Subcutaneous abdominal adipose tissue (tissue), 5 donors: ENCODE results near the gene FITM2.
"Not testable (repeated sequence)": the region's sequence is repeated elsewhere in the genome, so short reads cannot be mapped to it uniquely, and the experiment has no call there.

Experiments used
- H3K27ac ChIP-seq: one replicate; pipeline ENCODE4 v1.7.0; 2013; ENCODE audit warnings: low read depth, mild to moderate bottlenecking, inconsistent platforms, low read length, moderate library complexity
- H3K27me3 ChIP-seq, 5 donors: one replicate each; pipeline ENCODE4 v1.7.0; 2013; ENCODE audit warnings: low read length in 5 of 5, inconsistent platforms in 1 of 5; ENCODE audit not compliant: control insufficient read depth in 5 of 5, insufficient read depth in 4 of 5
- H3K36me3 ChIP-seq, 5 donors: one replicate each; pipeline ENCODE4 v1.7.0; 2013; ENCODE audit warnings: low read length in 5 of 5; ENCODE audit not compliant: control insufficient read depth in 5 of 5, insufficient read depth in 5 of 5
- H3K4me1 ChIP-seq, 5 donors: one replicate each; pipeline ENCODE4 v1.7.0; 2013; ENCODE audit warnings: low read length in 5 of 5, mild to moderate bottlenecking in 3 of 5, moderate library complexity in 1 of 5; ENCODE audit not compliant: control insufficient read depth in 5 of 5, insufficient read depth in 5 of 5
- H3K4me3 ChIP-seq, 5 donors: one replicate each; pipeline ENCODE4 v1.7.0; 2013; ENCODE audit warnings: low read length in 5 of 5, low read depth in 1 of 5
- H3K9ac ChIP-seq, 5 donors: one replicate each; pipeline ENCODE4 v1.7.0; 2013; ENCODE audit warnings: low read length in 5 of 5, mild to moderate bottlenecking in 4 of 5, moderate library complexity in 3 of 5
- H3K9me3 ChIP-seq, 5 donors: one replicate each; pipeline ENCODE4 v1.7.0; 2013; ENCODE audit warnings: low read length in 5 of 5; ENCODE audit not compliant: control insufficient read depth in 5 of 5
- donor health status: healthy.
- donor health status: healthy.
- donor health status: healthy.
- donor health status: healthy.
- donor health status: healthy.

Gene FITM2

DNA sequence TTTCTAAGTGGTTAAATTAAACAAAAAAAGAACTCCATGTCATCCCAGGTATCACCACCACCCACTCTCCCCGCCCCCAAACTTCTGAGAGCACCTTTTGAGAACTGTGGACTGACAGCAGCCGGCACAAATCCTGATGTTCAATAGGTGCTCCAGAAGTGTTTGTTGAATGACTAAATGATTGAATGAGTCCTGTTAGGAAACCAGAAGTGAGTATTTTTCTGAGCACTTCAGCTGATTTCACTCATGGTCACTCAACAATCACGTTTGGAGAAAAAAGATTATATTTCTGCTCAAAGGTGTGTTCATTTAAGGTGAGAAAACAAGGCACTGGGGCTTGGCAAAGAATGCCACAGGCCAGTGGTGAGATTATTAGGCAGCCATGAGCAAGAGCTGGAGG lies 38.3 kb upstream of the FITM2 start:
- Histone ChIP-seq H3K27ac (no peak overlapping the region), H3K36me3 (no peaks in the 10 kb centered on the region), H3K9ac (no peak overlapping the region), H3K27me3 (peaks cover 0 to 7% (median 0%) of the 10 kb centered on the region in 5 donors), H3K4me1 (no peaks in the 10 kb centered on the region), H3K9me3 (no peaks in the 10 kb centered on the region), H3K4me3 (no peak overlapping the region)

DNA sequence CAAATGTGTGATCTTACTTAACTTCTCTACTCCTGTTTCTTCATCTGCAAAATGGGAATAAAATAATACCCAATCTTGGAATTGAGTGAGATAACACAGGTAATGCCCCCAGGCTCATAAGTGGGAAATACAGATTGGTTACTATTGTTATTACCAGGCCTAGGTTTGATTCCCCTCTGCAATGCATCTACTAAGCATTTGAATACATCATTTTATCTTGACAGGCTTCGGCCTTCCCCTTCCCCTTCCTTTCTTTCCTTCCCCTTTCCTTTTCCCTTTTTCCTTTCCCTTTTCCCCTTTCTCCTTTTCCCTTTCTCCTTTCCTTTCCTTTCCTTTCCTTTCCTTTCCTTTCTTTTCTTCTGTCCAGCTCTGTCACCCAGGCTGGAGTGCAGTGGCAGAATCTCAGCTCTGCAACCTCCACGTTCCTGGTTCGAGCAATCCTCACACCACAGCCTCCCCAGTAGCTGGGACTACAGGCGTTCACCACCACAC lies 37.2 kb upstream of the FITM2 start:
- Histone ChIP-seq H3K4me1 (no peaks in the 10 kb centered on the region), H3K4me3 (no peak overlapping the region), H3K9ac (no peak overlapping the region), H3K27ac (no peak overlapping the region), H3K9me3 (no peaks in the 10 kb centered on the region), H3K27me3 (peaks cover 0 to 8% (median 3%) of the 10 kb centered on the region in 5 donors), H3K36me3 (no peaks in the 10 kb centered on the region)

DNA sequence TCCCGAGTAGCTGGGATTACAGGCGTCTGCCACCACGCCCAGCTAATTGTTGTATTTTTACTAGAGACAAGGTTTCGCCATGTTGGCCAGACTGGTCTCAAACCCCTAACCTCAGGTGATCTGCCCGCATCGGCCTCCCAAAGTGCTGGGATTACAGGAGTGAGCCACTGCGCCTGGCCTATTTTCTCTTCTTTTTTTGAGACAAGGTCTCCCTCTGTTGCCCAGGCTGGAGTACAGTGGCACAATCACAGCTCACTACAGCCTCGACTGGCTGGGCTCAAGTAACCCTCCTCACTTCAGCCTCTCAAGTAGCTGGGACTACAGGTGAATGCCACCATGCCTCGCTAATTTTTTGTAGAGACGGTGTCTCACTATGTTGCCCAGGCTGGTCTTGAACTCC lies 34.9 kb upstream of the FITM2 start:
- H3K9me3 ChIP-seq, H3K4me3 ChIP-seq, H3K36me3 ChIP-seq, H3K4me1 ChIP-seq, H3K27ac ChIP-seq, H3K9ac ChIP-seq, H3K27me3 ChIP-seq: not testable (repeated sequence)

DNA sequence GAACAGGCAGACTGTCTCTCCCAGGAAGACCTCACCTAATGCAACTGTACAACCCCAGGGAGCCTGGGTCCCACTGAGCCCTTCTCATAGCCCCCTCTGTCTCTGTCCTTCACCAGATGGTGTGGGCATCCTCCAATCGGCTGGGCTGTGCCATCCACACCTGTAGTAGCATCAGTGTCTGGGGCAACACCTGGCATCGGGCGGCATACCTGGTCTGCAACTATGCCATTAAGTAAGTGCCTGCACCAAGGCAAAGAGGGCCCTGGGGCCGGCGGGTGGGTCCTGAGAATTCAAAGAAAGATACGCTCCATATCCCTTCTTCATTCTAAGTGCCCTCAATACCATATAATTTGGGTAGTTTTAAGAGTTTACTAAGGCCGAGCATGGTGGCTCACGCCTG lies 34.1 kb upstream of the FITM2 start:
- H3K4me3 ChIP-seq, result no peak overlapping the region
- H3K9me3 ChIP-seq, result no peaks in the 10 kb centered on the region
- H3K36me3 ChIP-seq, result no peaks in the 10 kb centered on the region
- no peak overlapping the region for H3K9ac ChIP-seq
- H3K27me3 ChIP-seq, result peaks cover 0 to 6% (median 3%) of the 10 kb centered on the region in 5 donors
- H3K27ac ChIP-seq, result no peak overlapping the region
- no peaks in the 10 kb centered on the region for H3K4me1 ChIP-seq

DNA sequence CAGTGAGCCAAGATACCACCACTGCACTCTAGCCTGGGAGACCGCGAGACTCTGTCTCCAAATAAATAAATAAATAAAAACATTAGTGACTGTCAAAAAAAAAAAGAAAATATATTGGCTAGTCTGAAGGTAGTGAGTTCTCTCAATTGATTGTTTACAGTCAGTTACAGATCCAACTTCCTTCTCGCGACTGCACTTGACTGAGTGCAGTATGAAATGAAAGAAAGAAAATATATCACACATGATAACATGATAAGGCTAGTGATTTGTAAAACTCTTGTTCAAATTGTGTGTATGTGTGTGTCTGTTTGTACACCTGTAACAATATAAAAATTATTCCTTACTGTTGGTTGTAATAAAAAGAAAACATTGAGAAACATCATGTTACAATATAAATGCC lies 33.7 kb upstream of the FITM2 start:
- Histone ChIP-seq H3K36me3 (no peaks in the 10 kb centered on the region), H3K9ac (no peak overlapping the region), H3K27ac (no peak overlapping the region), H3K27me3 (peaks cover 0 to 6% (median 0%) of the 10 kb centered on the region in 5 donors), H3K4me1 (no peaks in the 10 kb centered on the region), H3K9me3 (no peaks in the 10 kb centered on the region), H3K4me3 (no peak overlapping the region)

DNA sequence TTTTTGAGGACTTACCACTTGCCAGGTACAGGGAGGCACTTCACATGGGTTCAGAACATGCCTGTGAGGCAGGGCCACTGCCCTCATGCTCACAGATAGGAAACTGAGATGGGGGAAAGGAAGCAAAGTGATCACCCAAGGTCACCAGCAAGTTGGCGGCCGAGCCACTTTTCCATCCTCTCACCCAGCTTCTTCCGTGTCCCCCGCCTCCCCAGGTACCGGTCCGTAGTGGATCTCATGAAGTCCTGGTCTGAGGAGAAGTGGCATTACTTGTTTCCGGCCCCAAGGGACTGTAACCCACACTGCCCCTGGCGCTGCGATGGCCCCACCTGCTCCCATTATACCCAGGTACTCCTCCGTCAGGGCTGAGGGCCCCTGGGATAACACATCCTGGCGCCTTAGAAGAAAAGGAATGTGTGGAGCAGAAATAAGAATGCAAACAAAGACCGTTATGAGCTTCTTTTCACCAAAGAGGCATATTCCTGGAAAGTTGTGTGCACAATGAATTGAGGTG lies 32.2 kb upstream of the FITM2 start:
- Histone ChIP-seq H3K4me1 (no peaks in the 10 kb centered on the region), H3K27ac (no peak overlapping the region), H3K9ac (no peak overlapping the region), H3K27me3 (peaks cover 0 to 5% (median 0%) of the 10 kb centered on the region in 5 donors), H3K4me3 (no peak overlapping the region), H3K36me3 (no peaks in the 10 kb centered on the region), H3K9me3 (no peaks in the 10 kb centered on the region)

DNA sequence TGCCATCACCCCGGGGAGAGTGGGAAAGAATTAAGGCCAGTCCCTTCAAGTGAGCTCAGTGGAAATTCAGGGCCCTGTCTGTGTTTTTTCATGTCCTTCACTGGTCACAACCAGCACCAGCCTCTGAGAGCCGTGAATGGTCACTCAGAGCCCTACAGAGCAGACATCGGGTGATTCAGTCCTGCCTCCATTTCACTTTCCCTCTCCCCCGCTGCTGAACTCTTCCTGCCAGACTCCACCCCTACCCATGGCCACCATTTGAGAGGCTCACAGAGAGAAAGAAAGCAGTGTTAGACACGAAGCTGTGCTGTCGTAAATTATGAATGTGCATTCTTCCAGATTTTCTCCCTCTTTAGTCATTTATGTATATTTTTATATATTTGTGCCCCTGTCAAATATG lies 31.2 kb upstream of the FITM2 start:
- peaks cover 2 to 11% (median 6%) of the 10 kb centered on the region in 5 donors for H3K27me3 ChIP-seq
- no peaks in the 10 kb centered on the region for H3K4me1 ChIP-seq
- H3K9ac ChIP-seq, result no peak overlapping the region
- no peaks in the 10 kb centered on the region for H3K36me3 ChIP-seq
- H3K9me3 ChIP-seq, result no peaks in the 10 kb centered on the region
- no peak overlapping the region for H3K27ac ChIP-seq
- no peak overlapping the region for H3K4me3 ChIP-seq

DNA sequence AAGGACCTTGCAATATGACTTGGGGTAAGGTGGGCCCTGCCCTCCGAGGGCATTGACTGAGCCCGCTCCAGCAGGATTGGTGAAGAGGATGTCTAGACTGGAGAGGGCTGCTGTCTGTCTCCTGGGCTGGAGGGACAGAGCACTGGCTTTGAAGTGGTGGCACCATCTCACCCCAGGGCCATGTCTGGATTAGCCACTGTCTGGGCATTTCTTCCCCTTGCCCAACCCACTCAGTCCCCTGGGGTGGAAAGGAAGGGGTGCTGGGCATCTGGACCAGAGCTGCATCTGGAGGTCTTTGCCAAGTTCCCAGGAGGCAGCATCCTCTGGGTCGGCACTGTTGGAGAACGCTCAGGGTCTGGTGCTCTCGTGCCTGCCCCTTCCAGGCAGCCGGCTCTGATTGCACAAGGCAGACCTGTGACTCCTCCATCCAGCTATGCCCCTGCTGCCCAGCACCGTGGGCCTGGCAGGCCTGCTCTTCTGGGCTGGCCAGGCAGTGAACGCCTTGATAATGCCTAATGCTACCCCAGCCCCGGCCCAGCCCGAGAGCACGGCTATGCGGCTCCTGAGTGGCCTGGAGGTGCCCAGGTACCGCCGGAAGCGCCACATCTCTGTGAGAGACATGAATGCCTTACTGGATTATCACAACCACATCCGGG lies 25.9 kb upstream of the FITM2 start, which contains the start of gene R3HDML:
Gene R3HDML (plus strand): TSS at position 319 of the 656 bp plus-strand sequence. CDS start 115 bp downstream, at position 434.
- Histone ChIP-seq H3K27ac (no peak within 1 kb of the TSS), H3K4me3 (no peak within 1 kb of the TSS), H3K4me1 (no peaks in the 10 kb centered on the region), H3K27me3 (peaks cover 24 to 38% (median 25%) of the 10 kb centered on the region in 5 donors), H3K9ac (no peak within 1 kb of the TSS), H3K36me3 (no peaks in the 10 kb centered on the region), H3K9me3 (no peaks in the 10 kb centered on the region)

DNA sequence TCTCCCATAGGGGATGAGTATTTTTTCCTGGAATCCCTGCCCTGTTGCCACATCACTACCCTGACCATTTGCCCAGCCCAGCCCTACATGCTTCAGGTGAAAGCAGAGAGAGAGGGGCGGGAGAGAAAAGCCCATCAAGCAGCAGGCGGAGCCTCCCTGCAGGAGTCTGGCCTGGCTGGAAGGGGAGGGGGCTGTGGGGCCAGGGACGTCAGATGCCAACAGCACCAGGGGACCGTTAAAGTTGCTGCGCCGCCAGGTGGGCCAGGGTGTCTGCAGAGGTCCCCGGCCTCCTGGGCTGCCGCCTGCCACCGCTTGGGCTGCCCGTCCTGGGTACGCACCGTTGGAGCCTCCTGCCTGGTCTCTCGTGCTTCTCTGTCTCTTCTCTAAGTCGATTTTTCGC lies 25.1 kb upstream of the FITM2 start:
- Histone ChIP-seq H3K9me3 (no peaks in the 10 kb centered on the region), H3K27me3 (peaks cover 24 to 38% (median 27%) of the 10 kb centered on the region in 5 donors), H3K9ac (no peak overlapping the region), H3K27ac (no peak overlapping the region), H3K36me3 (no peaks in the 10 kb centered on the region), H3K4me1 (no peaks in the 10 kb centered on the region), H3K4me3 (no peak overlapping the region)

DNA sequence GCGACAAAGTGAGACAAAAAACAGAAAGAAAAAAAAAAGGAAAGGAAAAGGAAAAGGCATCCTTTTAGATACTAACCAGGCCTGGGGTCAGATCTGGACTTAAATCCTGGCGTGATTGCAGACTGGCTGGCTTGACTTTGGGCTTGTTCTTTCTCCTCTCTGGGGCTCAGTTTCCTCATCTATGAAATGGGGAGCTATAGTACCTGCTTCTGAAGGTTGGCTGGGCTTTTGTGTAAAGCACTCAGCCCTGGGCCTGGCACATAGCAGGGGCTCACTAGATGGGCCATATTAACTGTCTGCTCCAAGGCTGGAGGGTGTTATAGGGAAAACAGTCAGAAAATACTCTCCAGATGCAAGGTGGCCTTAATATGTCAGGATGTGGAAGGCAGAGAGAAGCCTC lies 24.7 kb upstream of the FITM2 start:
- H3K27ac ChIP-seq, result no peak overlapping the region
- H3K4me3 ChIP-seq, result no peak overlapping the region
- no peak overlapping the region for H3K9ac ChIP-seq
- peaks cover 24 to 38% (median 27%) of the 10 kb centered on the region in 5 donors for H3K27me3 ChIP-seq
- no peaks in the 10 kb centered on the region for H3K9me3 ChIP-seq
- H3K36me3 ChIP-seq, result no peaks in the 10 kb centered on the region
- no peaks in the 10 kb centered on the region for H3K4me1 ChIP-seq
